Chondrocyte (in vitro differentiated cells): ENCODE measurements around the gene CMIP. TPM values are rescaled to one million over a fixed set of nuclear protein-coding genes. Genes with fewer than 3 reads are reported as not detected.
A peak's percentile ranks its signal among the peaks of the same experiment; 100 is the strongest.

Experiments used
- DNase-seq: peaks from one replicate; pipeline ENCODE4 v3.0.0; 2021; ENCODE audit warnings: mixed read lengths, low spot score
- H3K27ac Mint-ChIP-seq: one replicate; pipeline ENCODE4 v1.8.0; 2021; ENCODE audit warnings: mild to moderate bottlenecking, moderate library complexity, mixed read lengths; ENCODE audit not compliant: unreplicated experiment
- H3K27me3 Mint-ChIP-seq: 2 replicates; pipeline ENCODE4 v1.8.0; 2021; ENCODE audit warnings: low read depth, mixed read lengths
- H3K36me3 Mint-ChIP-seq: 2 replicates; pipeline ENCODE4 v1.8.0; 2021; ENCODE audit warnings: low read depth, mixed read lengths
- H3K4me1 Mint-ChIP-seq: 2 replicates; pipeline ENCODE4 v1.8.0; 2021; ENCODE audit warnings: low read depth, mild to moderate bottlenecking, mixed read lengths
- H3K4me3 Mint-ChIP-seq: one replicate; pipeline ENCODE4 v1.8.0; 2021; ENCODE audit warnings: mild to moderate bottlenecking, moderate library complexity, mixed read lengths; ENCODE audit not compliant: unreplicated experiment
- H3K9me3 Mint-ChIP-seq: 2 replicates; pipeline ENCODE4 v1.8.0; 2021; ENCODE audit warnings: low read depth, mixed read lengths
- CTCF ChIP-seq: fragments of 200-600 bp; sonication (generic); IDR thresholded peaks from 2 replicates; pipeline ENCODE4 v1.5.0; 2021; ENCODE audit warnings: antibody characterized with exemption, mild to moderate bottlenecking, moderate library complexity
- total RNA-seq: library from RNA; stranded (reverse); gene quantifications from 3 replicates; pipeline ENCODE4 v1.2.1, GENCODE V29; 2021

Gene CMIP
- total RNA-seq, 1 donor from 2014 or later, result 62.9 TPM

GRCh38 chr16:81514568-81515258, 70.1 kb downstream of the CMIP start:
- peaks cover 5% of the 10 kb centered on the region for H3K9me3 Mint-ChIP-seq
- peaks cover 51% of the 10 kb centered on the region for H3K4me1 Mint-ChIP-seq
- H3K27ac Mint-ChIP-seq, result no peak overlapping the region
- H3K36me3 Mint-ChIP-seq, result peaks cover 2% of the 10 kb centered on the region
- no peaks in the 10 kb centered on the region for H3K27me3 Mint-ChIP-seq
- H3K4me3 Mint-ChIP-seq, result no peak overlapping the region
- no peak for TF ChIP-seq CTCF
- peak; percentile 59 for DNase-seq

GRCh38 chr16:81515281-81515680, 70.7 kb downstream of the CMIP start:
- Mint-ChIP-seq H3K4me1 (peaks cover 51% of the 10 kb centered on the region), H3K9me3 (peaks cover 5% of the 10 kb centered on the region), H3K36me3 (peaks cover 2% of the 10 kb centered on the region), H3K27ac (no peak overlapping the region), H3K27me3 (no peaks in the 10 kb centered on the region), H3K4me3 (no peak overlapping the region)
- no peak for TF ChIP-seq CTCF
- DNase-seq, result no peak

- Mint-ChIP-seq H3K9me3 (peaks cover 5% of the 10 kb centered on the region), H3K27me3 (no peaks in the 10 kb centered on the region), H3K36me3 (peaks cover 2% of the 10 kb centered on the region), H3K4me1 (peaks cover 50% of the 10 kb centered on the region), H3K27ac (no peak overlapping the region), H3K4me3 (no peak overlapping the region)
- DNase-seq, result peak; percentile 68
- no peak for TF ChIP-seq CTCF
These were observed 71.1 kb downstream of the CMIP start for GRCh38 chr16:81515721-81516120.

GRCh38 chr16:81516478-81517149, 72.0 kb downstream of the CMIP start:
- peaks cover 41% of the 10 kb centered on the region for H3K4me1 Mint-ChIP-seq
- DNase-seq, result peak; percentile 69
- no peak for TF ChIP-seq CTCF
- no peaks in the 10 kb centered on the region for H3K27me3 Mint-ChIP-seq
- no peaks in the 10 kb centered on the region for H3K36me3 Mint-ChIP-seq
- no peak overlapping the region for H3K4me3 Mint-ChIP-seq
- H3K9me3 Mint-ChIP-seq, result no peaks in the 10 kb centered on the region
- H3K27ac Mint-ChIP-seq, result no peak overlapping the region

GRCh38 chr16:81517150-81517499, 72.5 kb downstream of the CMIP start:
- peaks cover 39% of the 10 kb centered on the region for H3K4me1 Mint-ChIP-seq
- no peak overlapping the region for H3K4me3 Mint-ChIP-seq
- no peak overlapping the region for H3K27ac Mint-ChIP-seq
- H3K36me3 Mint-ChIP-seq, result no peaks in the 10 kb centered on the region
- H3K9me3 Mint-ChIP-seq, result no peaks in the 10 kb centered on the region
- no peak for DNase-seq
- no peak for TF ChIP-seq CTCF
- H3K27me3 Mint-ChIP-seq, result no peaks in the 10 kb centered on the region
